IMR-90 (cell line): ENCODE data around the gene PTPRF. TPM values are rescaled to one million over a fixed set of nuclear protein-coding genes. Genes with fewer than 3 reads are reported as not detected.

Experiments used
- ATAC-seq: fragments of 200-7000 bp; cut with Tn5 transposase; 2 replicates; pipeline ENCODE4 v1.9.1; 2020; ENCODE audit warnings: low read depth, mild to moderate bottlenecking, moderate library complexity
- BruUV-seq: library from RNA; stranded (reverse); fragments of 400-500 nt; replicated peaks from 2 replicates; lab custom pipeline; 2021; lab: Mats Ljungman, UMichigan
- CTCF ChIA-PET: fragments of 300-600 bp; formaldehyde crosslinking; extraction: SDS; loops from one replicate; lab custom pipeline; 2021; ENCODE audit warnings: antibody characterized with exemption; lab: Yijun Ruan, JAX
- POLR2A ChIA-PET: fragments of 300-600 bp; sonication (Branson Sonifier 250); formaldehyde crosslinking; loops from one replicate; lab custom pipeline; 2022; ENCODE audit warnings: antibody characterized with exemption; ENCODE audit not compliant: unreplicated experiment; lab: Charles Lee
- DNase-seq: peaks from one replicate; pipeline ENCODE4 v3.0.0; 2013
- H2AFZ ChIP-seq: replicated peaks from 2 replicates; pipeline ENCODE3; 2013; ENCODE audit warnings: low read length, mild to moderate bottlenecking; ENCODE audit not compliant: poor library complexity
- H2AK5ac ChIP-seq: 2 replicates; pipeline ENCODE4 v1.6.1; 2013; ENCODE audit warnings: low read depth, low read length, inconsistent platforms
- H2AK9ac ChIP-seq: replicated peaks from 2 replicates; pipeline ENCODE3; 2013; ENCODE audit warnings: mild to moderate bottlenecking, low read depth, low read length, moderate library complexity; ENCODE audit not compliant: poor library complexity
- H2BK120ac ChIP-seq: 2 replicates; pipeline ENCODE4 v1.6.1; 2013; ENCODE audit warnings: low read depth, low read length, inconsistent platforms
- H2BK15ac ChIP-seq: 3 replicates; pipeline ENCODE4 v1.6.1; 2013; ENCODE audit warnings: low read depth, low read length, inconsistent platforms
- H2BK20ac ChIP-seq: 2 replicates; pipeline ENCODE4 v1.6.1; 2013; ENCODE audit warnings: low read depth, mild to moderate bottlenecking, inconsistent platforms, low read length, moderate library complexity
- H2BK5ac ChIP-seq: 2 replicates; pipeline ENCODE4 v1.6.1; 2013; ENCODE audit warnings: mild to moderate bottlenecking, low read depth, low read length, inconsistent platforms; ENCODE audit not compliant: poor library complexity, severe bottlenecking
- H3K14ac ChIP-seq: replicated peaks from 2 replicates; pipeline ENCODE4 v1.6.1; 2013; ENCODE audit warnings: low read depth, low read length, inconsistent platforms
- H3K18ac ChIP-seq: 2 replicates; pipeline ENCODE4 v1.6.1; 2013; ENCODE audit warnings: low read depth, low read length, control low read depth
- H3K23ac ChIP-seq: 2 replicates; pipeline ENCODE4 v1.6.1; 2013; ENCODE audit warnings: low read depth, low read length, inconsistent platforms
- H3K27ac ChIP-seq: 2 replicates; pipeline ENCODE4 v1.5.1; 2013; ENCODE audit warnings: mild to moderate bottlenecking, control low read depth, low read length; ENCODE audit not compliant: insufficient read depth
- H3K27me3 ChIP-seq: 2 replicates; pipeline ENCODE4 v1.6.1; 2013; ENCODE audit warnings: low read length; ENCODE audit not compliant: control insufficient read depth, insufficient read depth
- H3K36me3 ChIP-seq: 2 replicates; pipeline ENCODE4 v1.6.1; 2013; ENCODE audit warnings: low read length, mixed read lengths; ENCODE audit not compliant: control insufficient read depth, insufficient read depth
- H3K4ac ChIP-seq: 2 replicates; pipeline ENCODE4 v1.6.1; 2013; ENCODE audit warnings: low read depth, low read length, inconsistent platforms
- H3K4me1 ChIP-seq: 2 replicates; pipeline ENCODE4 v1.6.1; 2013; ENCODE audit warnings: low read length, mixed read lengths; ENCODE audit not compliant: control insufficient read depth, insufficient read depth
- H3K4me2 ChIP-seq: 2 replicates; pipeline ENCODE4 v1.6.1; 2013; ENCODE audit warnings: low read depth, mild to moderate bottlenecking, control low read depth, low read length, moderate library complexity
- H3K4me3 ChIP-seq: 2 replicates; pipeline ENCODE4 v1.5.1; 2013; ENCODE audit warnings: low read depth, mild to moderate bottlenecking, control low read depth, low read length, moderate library complexity; ENCODE audit not compliant: insufficient read depth
- H3K56ac ChIP-seq: 2 replicates; pipeline ENCODE4 v1.6.1; 2013; ENCODE audit warnings: low read length, inconsistent platforms; ENCODE audit not compliant: insufficient read depth; ENCODE audit errors: extremely low read depth
- H3K79me1 ChIP-seq, 2 experiments: 2 replicates each; pipeline ENCODE4 v1.6.1; 2013; ENCODE audit warnings: low read length in 2 of 2, inconsistent platforms in 1 of 2, low read depth in 1 of 2
- H3K9ac ChIP-seq: 2 replicates; pipeline ENCODE4 v1.6.1; 2013; ENCODE audit warnings: low read depth, low read length, control low read depth
- H3K9me1 ChIP-seq: 2 replicates; pipeline ENCODE4 v1.6.1; 2013; ENCODE audit warnings: low read length, inconsistent platforms; ENCODE audit not compliant: insufficient read depth
- H3K9me3 ChIP-seq: 2 replicates; pipeline ENCODE4 v1.6.1; 2013; ENCODE audit warnings: low read length; ENCODE audit not compliant: control insufficient read depth, insufficient read depth
- H4K20me1 ChIP-seq: 2 replicates; pipeline ENCODE4 v1.6.1; 2013; ENCODE audit warnings: low read length, inconsistent platforms; ENCODE audit not compliant: insufficient read depth
- H4K5ac ChIP-seq: 2 replicates; pipeline ENCODE4 v1.6.1; 2013; ENCODE audit warnings: mild to moderate bottlenecking, low read depth, low read length, control low read depth
- H4K8ac ChIP-seq, 2 experiments: 2 replicates each; pipeline ENCODE4 v1.6.1; 2013; ENCODE audit warnings: low read depth in 2 of 2, low read length in 2 of 2, control low read depth in 1 of 2, inconsistent platforms in 1 of 2
- H4K91ac ChIP-seq: 2 replicates; pipeline ENCODE4 v1.6.1; 2013; ENCODE audit warnings: low read depth, low read length, inconsistent platforms; ENCODE audit not compliant: insufficient read depth
- BHLHE40 ChIP-seq: fragments of 150-350 bp; IDR thresholded peaks from 2 replicates; pipeline ENCODE4 v1.6.1; 2016; ENCODE audit warnings: mild to moderate bottlenecking, low read depth, low read length
- CEBPB ChIP-seq: IDR thresholded peaks from 2 replicates; pipeline ENCODE4 v1.6.1; 2012; ENCODE audit warnings: low read depth, low read length, improper control_type of control experiment
- CHD1 ChIP-seq: IDR thresholded peaks from 2 replicates; pipeline ENCODE4 v1.6.1; 2012; ENCODE audit warnings: low read depth, low read length, improper control_type of control experiment
- FOS ChIP-seq: fragments of 150-350 bp; IDR thresholded peaks from 2 replicates; pipeline ENCODE4 v1.6.1; 2016; ENCODE audit warnings: low read depth, low read length
- MAFK ChIP-seq: IDR thresholded peaks from 2 replicates; pipeline ENCODE4 v1.6.1; 2012; ENCODE audit warnings: low read depth, low read length, improper control_type of control experiment
- MAZ ChIP-seq: IDR thresholded peaks from 2 replicates; pipeline ENCODE4 v1.6.1; 2012; ENCODE audit warnings: low read depth, mild to moderate bottlenecking, low read length, improper control_type of control experiment, moderate library complexity, borderline replicate concordance
- MXI1 ChIP-seq: IDR thresholded peaks from 2 replicates; pipeline ENCODE4 v1.6.1; 2012; ENCODE audit warnings: low read depth, mild to moderate bottlenecking, low read length, moderate library complexity, borderline replicate concordance
- NFE2L2 ChIP-seq: fragments of 150-350 bp; IDR thresholded peaks from 2 replicates; pipeline ENCODE4 v1.6.1; 2016; ENCODE audit warnings: low read depth, mild to moderate bottlenecking, low read length
- POLR2A ChIP-seq: IDR thresholded peaks from 2 replicates; pipeline ENCODE4 v1.6.1; 2012; ENCODE audit warnings: mild to moderate bottlenecking, low read depth, low read length
- RAD21 ChIP-seq: IDR thresholded peaks from 2 replicates; pipeline ENCODE4 v1.6.1; 2012; ENCODE audit warnings: low read length, improper control_type of control experiment
- RCOR1 ChIP-seq: IDR thresholded peaks from 2 replicates; pipeline ENCODE4 v1.6.1; 2012; ENCODE audit warnings: mild to moderate bottlenecking, low read length, improper control_type of control experiment; ENCODE audit not compliant: insufficient replicate concordance
- RFX5 ChIP-seq: IDR thresholded peaks from 2 replicates; pipeline ENCODE4 v1.8.0; 2012; ENCODE audit warnings: low read depth, mild to moderate bottlenecking, low read length, moderate library complexity
- SMC3 ChIP-seq: fragments of 150-350 bp; IDR thresholded peaks from 2 replicates; pipeline ENCODE4 v1.6.1; 2016; ENCODE audit warnings: low read depth, mild to moderate bottlenecking, antibody characterized with exemption, low read length, moderate library complexity
- WGBS, 2 experiments: methylation state at CpG; one replicate each; pipeline versions ENCODE4 v1.1.5 to v1.1.7; 2013; ENCODE audit warnings: missing lambda C conversion rate in 2 of 2; ENCODE audit not compliant: insufficient read length in 1 of 2; ENCODE audit errors: extremely low coverage in 2 of 2; 5-methylcytosine and 5-hydroxymethylcytosine counted together
- dilution Hi-C: fragments of 300-500 bp; cut with HindIII; formaldehyde crosslinking; loops from one replicate; pipeline ENCODE4 v1.14.3; 2018; ENCODE audit warnings: low sequenced_read_pairs; ENCODE audit not compliant: unreplicated experiment
- in situ Hi-C: fragments of 300-500 bp; cut with MboI; formaldehyde crosslinking; loops from 3 replicates; pipeline ENCODE4 v1.14.3; 2019; ENCODE audit warnings: low sequenced_read_pairs, inconsistent platforms, mixed read lengths
- intact Hi-C: fragments of 100-400 bp; cut with micrococcal nuclease; formaldehyde crosslinking; loops from 2 replicates; pipeline ENCODE4 v1.10.0; 2022
- polyA plus RNA-seq, 3 experiments: library from polyadenylated mRNA; depleted of rRNA; stranded (reverse); fragments of >200 nt; gene quantifications; 2 replicates each; pipeline ENCODE4 v1.2.3, GENCODE V29; 2012; ENCODE audit warnings: low replicate concordance in 1 of 3
- total RNA-seq: library from RNA; depleted of rRNA; stranded (reverse); fragments of >200 nt; gene quantifications from 2 replicates; pipeline ENCODE4 v1.2.3, GENCODE V29; 2012
- TF ChIP-seq, protein P1 (sequence below): fragments of 150-350 bp; IDR thresholded peaks from 2 replicates; pipeline ENCODE4 v1.6.1; 2016; ENCODE audit warnings: low read depth, mild to moderate bottlenecking, low read length, moderate library complexity, borderline replicate concordance
- TF ChIP-seq, protein P2 (sequence below): fragments of 150-350 bp; IDR thresholded peaks from 2 replicates; pipeline ENCODE4 v1.6.1; 2017; ENCODE audit warnings: mild to moderate bottlenecking, antibody characterized with exemption, low read length, low read depth
- TF ChIP-seq, protein P3 (sequence below): conservative IDR thresholded peaks from 2 replicates; pipeline ENCODE4 v1.5.1; 2012; ENCODE audit warnings: mild to moderate bottlenecking, low read depth, low read length, improper control_type of control experiment

Gene PTPRF
- total and polyA plus RNA-seq, 2 of the 4 experiments (the other 2 are of a cell fraction) = 25.8 to 92.3 TPM

DNA sequence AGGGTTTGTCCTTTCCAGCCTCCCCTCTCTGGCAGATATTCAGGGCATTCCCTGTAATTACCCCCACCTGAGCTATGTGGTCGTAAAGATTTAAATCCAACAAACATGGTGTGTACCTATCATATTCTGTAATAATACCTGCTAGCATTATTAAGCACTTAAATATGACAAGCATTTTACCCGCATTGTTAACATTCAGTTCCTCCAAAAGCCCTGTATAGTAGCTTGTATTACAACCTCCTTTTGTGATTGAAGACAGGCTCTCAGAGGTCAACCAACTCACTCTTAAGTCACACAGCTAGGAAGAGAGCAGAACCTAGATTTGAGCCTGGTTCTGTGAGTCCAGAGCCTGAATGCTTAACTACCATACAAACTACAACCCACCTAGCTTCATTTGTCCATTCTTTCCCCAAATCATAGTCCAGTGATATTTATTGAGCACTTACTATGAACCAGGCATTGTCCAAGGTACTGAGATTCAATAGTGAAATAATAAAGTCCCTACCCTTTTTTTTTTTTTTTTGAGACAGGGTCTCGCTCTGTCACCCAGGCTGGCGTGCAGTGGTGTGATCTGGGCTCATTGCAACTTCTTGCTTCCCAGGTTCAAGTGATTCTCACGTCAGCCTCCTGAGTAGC is 105.4 kb downstream of the PTPRF start:
- no peak overlapping the region for H2BK15ac ChIP-seq
- no peak overlapping the region for H3K18ac ChIP-seq
- no peak overlapping the region for H3K23ac ChIP-seq
- H3K4me2 ChIP-seq = no peak overlapping the region
- CTCF ChIA-PET = interaction anchor here (0.6 to 0.7 kb wide), 3 partner anchors 12 to 1139 kb away, joined by 3 to 4 read pairs (median 4); no protein-coding TSS in a partner anchor
- TF ChIP-seq, protein P1, sequence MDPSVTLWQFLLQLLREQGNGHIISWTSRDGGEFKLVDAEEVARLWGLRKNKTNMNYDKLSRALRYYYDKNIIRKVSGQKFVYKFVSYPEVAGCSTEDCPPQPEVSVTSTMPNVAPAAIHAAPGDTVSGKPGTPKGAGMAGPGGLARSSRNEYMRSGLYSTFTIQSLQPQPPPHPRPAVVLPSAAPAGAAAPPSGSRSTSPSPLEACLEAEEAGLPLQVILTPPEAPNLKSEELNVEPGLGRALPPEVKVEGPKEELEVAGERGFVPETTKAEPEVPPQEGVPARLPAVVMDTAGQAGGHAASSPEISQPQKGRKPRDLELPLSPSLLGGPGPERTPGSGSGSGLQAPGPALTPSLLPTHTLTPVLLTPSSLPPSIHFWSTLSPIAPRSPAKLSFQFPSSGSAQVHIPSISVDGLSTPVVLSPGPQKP = no peak
- no peak for TF ChIP-seq MAZ
- TF ChIP-seq MAFK = no peak
- TF ChIP-seq, protein P2, sequence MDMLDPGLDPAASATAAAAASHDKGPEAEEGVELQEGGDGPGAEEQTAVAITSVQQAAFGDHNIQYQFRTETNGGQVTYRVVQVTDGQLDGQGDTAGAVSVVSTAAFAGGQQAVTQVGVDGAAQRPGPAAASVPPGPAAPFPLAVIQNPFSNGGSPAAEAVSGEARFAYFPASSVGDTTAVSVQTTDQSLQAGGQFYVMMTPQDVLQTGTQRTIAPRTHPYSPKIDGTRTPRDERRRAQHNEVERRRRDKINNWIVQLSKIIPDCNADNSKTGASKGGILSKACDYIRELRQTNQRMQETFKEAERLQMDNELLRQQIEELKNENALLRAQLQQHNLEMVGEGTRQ = no peak
- no peak for TF ChIP-seq NFE2L2
- TF ChIP-seq RFX5 = no peak
- TF ChIP-seq CEBPB = no peak
- TF ChIP-seq, protein P3, sequence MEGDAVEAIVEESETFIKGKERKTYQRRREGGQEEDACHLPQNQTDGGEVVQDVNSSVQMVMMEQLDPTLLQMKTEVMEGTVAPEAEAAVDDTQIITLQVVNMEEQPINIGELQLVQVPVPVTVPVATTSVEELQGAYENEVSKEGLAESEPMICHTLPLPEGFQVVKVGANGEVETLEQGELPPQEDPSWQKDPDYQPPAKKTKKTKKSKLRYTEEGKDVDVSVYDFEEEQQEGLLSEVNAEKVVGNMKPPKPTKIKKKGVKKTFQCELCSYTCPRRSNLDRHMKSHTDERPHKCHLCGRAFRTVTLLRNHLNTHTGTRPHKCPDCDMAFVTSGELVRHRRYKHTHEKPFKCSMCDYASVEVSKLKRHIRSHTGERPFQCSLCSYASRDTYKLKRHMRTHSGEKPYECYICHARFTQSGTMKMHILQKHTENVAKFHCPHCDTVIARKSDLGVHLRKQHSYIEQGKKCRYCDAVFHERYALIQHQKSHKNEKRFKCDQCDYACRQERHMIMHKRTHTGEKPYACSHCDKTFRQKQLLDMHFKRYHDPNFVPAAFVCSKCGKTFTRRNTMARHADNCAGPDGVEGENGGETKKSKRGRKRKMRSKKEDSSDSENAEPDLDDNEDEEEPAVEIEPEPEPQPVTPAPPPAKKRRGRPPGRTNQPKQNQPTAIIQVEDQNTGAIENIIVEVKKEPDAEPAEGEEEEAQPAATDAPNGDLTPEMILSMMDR = no peak
- no peak for TF ChIP-seq RCOR1
- TF ChIP-seq SMC3 = no peak
- no peak for TF ChIP-seq BHLHE40
- no peak for TF ChIP-seq FOS
- no peak for TF ChIP-seq POLR2A
- no peak for TF ChIP-seq CHD1
- TF ChIP-seq MXI1 = no peak
- no peak for TF ChIP-seq RAD21
- no peak overlapping the region for H3K4ac ChIP-seq
- H4K20me1 ChIP-seq = no peaks in the 10 kb centered on the region
- in situ Hi-C loops = no loop called here
- no peak overlapping the region for H2BK20ac ChIP-seq
- no peaks in the 10 kb centered on the region for H3K4me1 ChIP-seq
- POLR2A ChIA-PET = no interaction called here
- no peak overlapping the region for H4K5ac ChIP-seq
- H3K79me1 ChIP-seq = no peaks in the 10 kb centered on the region
- H3K9me3 ChIP-seq = no peaks in the 10 kb centered on the region
- H3K14ac ChIP-seq = no peak overlapping the region
- intact Hi-C loops = loop anchor here (5.0 kb wide), 1 partner anchor 424 kb away; no protein-coding TSS in a partner anchor
- H3K4me3 ChIP-seq = no peak overlapping the region
- H4K8ac ChIP-seq = no peak overlapping the region
- dilution Hi-C loops = no loop called here
- 80% methylated on average over 1 of the region's 5 CpGs; no CpG with 5 or more reads in 1 of the 2 experiments for WGBS, 2 experiments
- no peak overlapping the region for H4K91ac ChIP-seq
- H3K27me3 ChIP-seq = no peaks in the 10 kb centered on the region
- H2AK5ac ChIP-seq = no peak overlapping the region
- H2BK5ac ChIP-seq = no peak overlapping the region
- H3K36me3 ChIP-seq = no peaks in the 10 kb centered on the region
- no peak overlapping the region for H2BK120ac ChIP-seq
- H3K56ac ChIP-seq = no peak overlapping the region
- H3K9me1 ChIP-seq = no peaks in the 10 kb centered on the region
- no peak overlapping the region for H2AK9ac ChIP-seq
- ATAC-seq (no peak), DNase-seq (no peak)
- no peak overlapping the region for H3K9ac ChIP-seq
- BruUV-seq = no TSS peak
- no peak overlapping the region for H3K27ac ChIP-seq
- H2AFZ ChIP-seq = no peak overlapping the region
